ENCODE measurements around the gene ETFA.
A peak's percentile ranks its signal among the peaks of the same experiment; 100 is the strongest.

ETFA gene

GRCh38 chr15:76189106-76189505, 122.2 kb downstream of the ETFA start:
- POLR2A ChIA-PET: no interaction called here
- CTCF ChIA-PET: interaction anchor here (0.6 kb wide), 1 partner anchor 144 kb away, joined by 4 read pairs; no protein-coding TSS in a partner anchor
- no peak for DNase-seq (ENCODE audit: extremely low spot score)
- TF ChIP-seq SUZ12 (IDR thresholded peaks at IDR 0.05) (no peak), CTBP1 (IDR thresholded peaks at IDR 0.05; ENCODE audit: borderline replicate concordance) (no peak), LEF1 (IDR thresholded peaks at IDR 0.05; ENCODE audit: borderline replicate concordance) (no peak), NFRKB (IDR thresholded peaks at IDR 0.05) (no peak), ZNF384 (IDR thresholded peaks at IDR 0.05) (no peak), L3MBTL2 (conservative IDR thresholded peaks at IDR 0.05) (no peak), FOXM1 (IDR thresholded peaks at IDR 0.05; ENCODE audit: borderline replicate concordance) (no peak), ELF4 (IDR thresholded peaks at IDR 0.05) (no peak), BHLHE40 (IDR thresholded peaks at IDR 0.05; ENCODE audit: borderline replicate concordance) (no peak), FOXA1 (IDR thresholded peaks at IDR 0.05) (no peak), FOXK2 (IDR thresholded peaks at IDR 0.05) (no peak), HDGF (IDR thresholded peaks at IDR 0.05; ENCODE audit: borderline replicate concordance) (no peak), ARNT (IDR thresholded peaks at IDR 0.05) (no peak), TARDBP (IDR thresholded peaks at IDR 0.05) (no peak), PKNOX1 (IDR thresholded peaks at IDR 0.05) (no peak), SP1 (IDR thresholded peaks at IDR 0.05) (no peak)

- POLR2A ChIA-PET: interaction anchor here (0.9 kb wide), 1 partner anchor 149 kb away, joined by 6 read pairs; the partner anchor contains the start of gene ISL2
- TF ChIP-seq HDGF (IDR thresholded peaks at IDR 0.05; ENCODE audit: borderline replicate concordance): no peak
- CTCF ChIA-PET: interaction anchor here (0.5 kb wide), 1 partner anchor 14 kb away, joined by 3 read pairs; no protein-coding TSS in a partner anchor
- DNase-seq (ENCODE audit: extremely low spot score): no peak
Measured at GRCh38 chr15:76187163-76187562, 124.1 kb downstream of the ETFA start.

- ChIA-PET CTCF (interaction anchor here (0.6 to 1.2 kb wide), 5 partner anchors 11 to 567 kb away, joined by 3 to 6 read pairs (median 3); no protein-coding TSS in a partner anchor), POLR2A (interaction anchor here (0.8 to 1.5 kb wide), 3 partner anchors 16 to 151 kb away, joined by 3 to 4 read pairs (median 3); partner anchors contain the start of genes ETFA and ISL2)
- peak; percentile 79 for DNase-seq (ENCODE audit: extremely low spot score)
Measured at GRCh38 chr15:76185716-76186115, 125.6 kb downstream of the ETFA start.

GRCh38 chr15:76184650-76185035, 126.6 kb downstream of the ETFA start:
- no peak for DNase-seq (ENCODE audit: extremely low spot score)
- ChIA-PET CTCF (interaction anchor here (1.0 kb wide), 1 partner anchor 46 kb away, joined by 4 read pairs; no protein-coding TSS in a partner anchor), POLR2A (interaction anchor here (1.0 to 1.5 kb wide), 2 partner anchors 17 to 127 kb away, joined by 3 to 4 read pairs; partner anchors contain the start of gene ETFA)
- TF ChIP-seq SUZ12 (IDR thresholded peaks at IDR 0.05) (no peak), FOXM1 (IDR thresholded peaks at IDR 0.05; ENCODE audit: borderline replicate concordance) (no peak), SP1 (IDR thresholded peaks at IDR 0.05) (no peak), TARDBP (IDR thresholded peaks at IDR 0.05) (no peak), HDGF (IDR thresholded peaks at IDR 0.05; ENCODE audit: borderline replicate concordance) (no peak), ARNT (IDR thresholded peaks at IDR 0.05) (no peak), FOXA1 (IDR thresholded peaks at IDR 0.05) (no peak), CTBP1 (IDR thresholded peaks at IDR 0.05; ENCODE audit: borderline replicate concordance) (no peak), PKNOX1 (IDR thresholded peaks at IDR 0.05) (no peak), ELF4 (IDR thresholded peaks at IDR 0.05) (no peak), L3MBTL2 (conservative IDR thresholded peaks at IDR 0.05) (no peak), ZNF384 (IDR thresholded peaks at IDR 0.05) (no peak)

More at GRCh38 chr15:76185716-76186115, 125.6 kb downstream of the ETFA start:
- TF ChIP-seq ARNT (IDR thresholded peaks at IDR 0.05) (no peak), FOXA1 (IDR thresholded peaks at IDR 0.05) (no peak), SP1 (IDR thresholded peaks at IDR 0.05) (no peak), LEF1 (IDR thresholded peaks at IDR 0.05; ENCODE audit: borderline replicate concordance) (no peak), BHLHE40 (IDR thresholded peaks at IDR 0.05; ENCODE audit: borderline replicate concordance) (no peak)

GRCh38 chr15:76183930-76184649, 127.2 kb downstream of the ETFA start:
- ChIA-PET POLR2A (no interaction called here), CTCF (interaction anchor here (0.6 to 1.0 kb wide), 2 partner anchors 45 to 178 kb away, joined by 3 to 4 read pairs; no protein-coding TSS in a partner anchor)
- TF ChIP-seq CTBP1 (IDR thresholded peaks at IDR 0.05; ENCODE audit: borderline replicate concordance): 0 out of 2 replicates have a peak, but pooled peaks have one; percentile 16
- TF ChIP-seq PKNOX1 (IDR thresholded peaks at IDR 0.05): peak; percentile 79
- no peak for TF ChIP-seq FOXK2 (IDR thresholded peaks at IDR 0.05)
- DNase-seq (ENCODE audit: extremely low spot score): no peak

GRCh38 chr15:76181705-76182107, 129.6 kb downstream of the ETFA start:
- DNase-seq (ENCODE audit: extremely low spot score): no peak
- POLR2A ChIA-PET: no interaction called here
- CTCF ChIA-PET: no interaction called here
- no peak for TF ChIP-seq TARDBP (IDR thresholded peaks at IDR 0.05)
- TF ChIP-seq BHLHE40 (IDR thresholded peaks at IDR 0.05; ENCODE audit: borderline replicate concordance): no peak
- TF ChIP-seq SUZ12 (IDR thresholded peaks at IDR 0.05): no peak

GRCh38 chr15:76180321-76180720, 130.9 kb downstream of the ETFA start:
- no peak for DNase-seq (ENCODE audit: extremely low spot score)
- TF ChIP-seq NFRKB (IDR thresholded peaks at IDR 0.05) (no peak), LEF1 (IDR thresholded peaks at IDR 0.05; ENCODE audit: borderline replicate concordance) (no peak), HDGF (IDR thresholded peaks at IDR 0.05; ENCODE audit: borderline replicate concordance) (no peak), ELF4 (IDR thresholded peaks at IDR 0.05) (no peak), ARNT (IDR thresholded peaks at IDR 0.05) (no peak), FOXM1 (IDR thresholded peaks at IDR 0.05; ENCODE audit: borderline replicate concordance) (no peak), TARDBP (IDR thresholded peaks at IDR 0.05) (no peak), BHLHE40 (IDR thresholded peaks at IDR 0.05; ENCODE audit: borderline replicate concordance) (no peak), SUZ12 (IDR thresholded peaks at IDR 0.05) (no peak), PKNOX1 (IDR thresholded peaks at IDR 0.05) (no peak), L3MBTL2 (conservative IDR thresholded peaks at IDR 0.05) (no peak), FOXA1 (IDR thresholded peaks at IDR 0.05) (no peak), SP1 (IDR thresholded peaks at IDR 0.05) (no peak), CTBP1 (IDR thresholded peaks at IDR 0.05; ENCODE audit: borderline replicate concordance) (no peak), FOXK2 (IDR thresholded peaks at IDR 0.05) (no peak), ZNF384 (IDR thresholded peaks at IDR 0.05) (no peak)
- ChIA-PET POLR2A (no interaction called here), CTCF (no interaction called here)
